ENCODE data around the gene LDLR.
"Not testable (repeated sequence)": the region's sequence is repeated elsewhere in the genome, so short reads cannot be mapped to it uniquely, and the experiment has no call there.

LDLR gene

DNA sequence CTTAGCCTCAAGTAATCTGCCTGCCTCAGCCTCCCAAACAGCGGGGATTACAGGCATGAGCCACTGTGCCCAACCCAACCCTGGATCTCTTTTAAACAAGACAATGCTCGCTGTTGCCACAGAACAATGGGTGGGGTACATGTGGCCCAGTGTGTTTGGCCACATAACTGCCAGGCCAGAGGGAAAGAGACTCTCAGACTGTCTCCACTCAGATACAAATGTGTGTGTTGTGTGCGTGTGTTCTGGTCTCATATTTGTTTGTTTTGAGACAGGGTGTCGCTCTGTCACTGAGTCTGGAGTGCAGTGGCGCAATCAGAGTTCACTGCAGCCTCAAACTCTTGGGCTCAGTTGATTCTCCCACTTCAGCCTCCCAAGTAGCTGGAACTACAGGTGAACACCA is 25.8 kb downstream of the LDLR start:
- H3K27me3 ChIP-seq (ENCODE audit: insufficient read depth, low read length, poor library complexity, severe bottlenecking): no peaks in the 10 kb centered on the region
- no peaks in the 10 kb centered on the region for H3K79me2 ChIP-seq (ENCODE audit: insufficient read depth, low read length)
- peaks cover 94% of the 10 kb centered on the region for H3K36me3 ChIP-seq (ENCODE audit: insufficient read depth, low read length)
- no peak overlapping the region for H3K4me3 ChIP-seq (ENCODE audit: low read length, poor library complexity, severe bottlenecking)
- H3K4me2 ChIP-seq (ENCODE audit: low read depth, low read length, poor library complexity, severe bottlenecking): no peak overlapping the region
- no peak for TF ChIP-seq EZH2phosphoT487 (IDR thresholded peaks at IDR 0.05; ENCODE audit: borderline replicate concordance)
- TF ChIP-seq, protein P1, sequence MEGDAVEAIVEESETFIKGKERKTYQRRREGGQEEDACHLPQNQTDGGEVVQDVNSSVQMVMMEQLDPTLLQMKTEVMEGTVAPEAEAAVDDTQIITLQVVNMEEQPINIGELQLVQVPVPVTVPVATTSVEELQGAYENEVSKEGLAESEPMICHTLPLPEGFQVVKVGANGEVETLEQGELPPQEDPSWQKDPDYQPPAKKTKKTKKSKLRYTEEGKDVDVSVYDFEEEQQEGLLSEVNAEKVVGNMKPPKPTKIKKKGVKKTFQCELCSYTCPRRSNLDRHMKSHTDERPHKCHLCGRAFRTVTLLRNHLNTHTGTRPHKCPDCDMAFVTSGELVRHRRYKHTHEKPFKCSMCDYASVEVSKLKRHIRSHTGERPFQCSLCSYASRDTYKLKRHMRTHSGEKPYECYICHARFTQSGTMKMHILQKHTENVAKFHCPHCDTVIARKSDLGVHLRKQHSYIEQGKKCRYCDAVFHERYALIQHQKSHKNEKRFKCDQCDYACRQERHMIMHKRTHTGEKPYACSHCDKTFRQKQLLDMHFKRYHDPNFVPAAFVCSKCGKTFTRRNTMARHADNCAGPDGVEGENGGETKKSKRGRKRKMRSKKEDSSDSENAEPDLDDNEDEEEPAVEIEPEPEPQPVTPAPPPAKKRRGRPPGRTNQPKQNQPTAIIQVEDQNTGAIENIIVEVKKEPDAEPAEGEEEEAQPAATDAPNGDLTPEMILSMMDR (conservative IDR thresholded peaks at IDR 0.05; ENCODE audit: low read length): no peak
- no peak overlapping the region for H3K9ac ChIP-seq (ENCODE audit: low read depth, low read length, poor library complexity, severe bottlenecking)
- no peaks in the 10 kb centered on the region for H3K9me3 ChIP-seq (ENCODE audit: insufficient read depth, low read depth, low read length)
- no peak overlapping the region for H2AFZ ChIP-seq (ENCODE audit: low read length)
- H3K9me2 ChIP-seq (replicated peaks; ENCODE audit: low read depth, low read length): no peaks in the 10 kb centered on the region
- H3K4me1 ChIP-seq (ENCODE audit: insufficient read depth, low read length, poor library complexity, severe bottlenecking): no peaks in the 10 kb centered on the region
- no peaks in the 10 kb centered on the region for H3F3A ChIP-seq (ENCODE audit: low read depth)
- peaks cover 39% of the 10 kb centered on the region for H4K20me1 ChIP-seq (ENCODE audit: insufficient read depth, low read length, poor library complexity, severe bottlenecking)

DNA sequence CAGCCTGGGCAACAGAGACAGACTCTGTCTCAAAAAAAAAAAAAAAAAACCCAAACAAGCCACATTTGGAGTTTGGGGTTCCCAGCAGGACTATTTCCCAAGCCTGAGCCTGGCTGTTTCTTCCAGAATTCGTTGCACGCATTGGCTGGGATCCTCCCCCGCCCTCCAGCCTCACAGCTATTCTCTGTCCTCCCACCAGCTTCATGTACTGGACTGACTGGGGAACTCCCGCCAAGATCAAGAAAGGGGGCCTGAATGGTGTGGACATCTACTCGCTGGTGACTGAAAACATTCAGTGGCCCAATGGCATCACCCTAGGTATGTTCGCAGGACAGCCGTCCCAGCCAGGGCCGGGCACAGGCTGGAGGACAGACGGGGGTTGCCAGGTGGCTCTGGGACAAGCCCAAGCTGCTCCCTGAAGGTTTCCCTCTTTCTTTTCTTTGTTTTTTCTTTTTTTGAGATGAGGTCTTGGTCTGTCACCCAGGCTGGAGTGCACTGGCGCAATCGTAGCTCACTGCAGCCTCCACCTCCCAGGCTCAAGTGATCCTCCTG is 26.7 kb downstream of the LDLR start:
- H3K4me3 ChIP-seq (ENCODE audit: low read length, poor library complexity, severe bottlenecking): no peak overlapping the region
- H3K4me2 ChIP-seq (ENCODE audit: low read depth, low read length, poor library complexity, severe bottlenecking): no peak overlapping the region
- no peaks in the 10 kb centered on the region for H3K4me1 ChIP-seq (ENCODE audit: insufficient read depth, low read length, poor library complexity, severe bottlenecking)
- H3K27me3 ChIP-seq (ENCODE audit: insufficient read depth, low read length, poor library complexity, severe bottlenecking): no peaks in the 10 kb centered on the region
- H4K20me1 ChIP-seq (ENCODE audit: insufficient read depth, low read length, poor library complexity, severe bottlenecking): peaks cover 35% of the 10 kb centered on the region
- H3K9ac ChIP-seq (ENCODE audit: low read depth, low read length, poor library complexity, severe bottlenecking): no peak overlapping the region
- peaks cover 95% of the 10 kb centered on the region for H3K36me3 ChIP-seq (ENCODE audit: insufficient read depth, low read length)
- H2AFZ ChIP-seq (ENCODE audit: low read length): no peak overlapping the region
- H3K9me3 ChIP-seq (ENCODE audit: insufficient read depth, low read depth, low read length): no peaks in the 10 kb centered on the region
- TF ChIP-seq, protein P1 (conservative IDR thresholded peaks at IDR 0.05; ENCODE audit: low read length): no peak
- no peak for TF ChIP-seq EZH2phosphoT487 (IDR thresholded peaks at IDR 0.05; ENCODE audit: borderline replicate concordance)
- no peaks in the 10 kb centered on the region for H3K79me2 ChIP-seq (ENCODE audit: insufficient read depth, low read length)
- H3F3A ChIP-seq (ENCODE audit: low read depth): no peaks in the 10 kb centered on the region
- H3K9me2 ChIP-seq (replicated peaks; ENCODE audit: low read depth, low read length): no peaks in the 10 kb centered on the region

DNA sequence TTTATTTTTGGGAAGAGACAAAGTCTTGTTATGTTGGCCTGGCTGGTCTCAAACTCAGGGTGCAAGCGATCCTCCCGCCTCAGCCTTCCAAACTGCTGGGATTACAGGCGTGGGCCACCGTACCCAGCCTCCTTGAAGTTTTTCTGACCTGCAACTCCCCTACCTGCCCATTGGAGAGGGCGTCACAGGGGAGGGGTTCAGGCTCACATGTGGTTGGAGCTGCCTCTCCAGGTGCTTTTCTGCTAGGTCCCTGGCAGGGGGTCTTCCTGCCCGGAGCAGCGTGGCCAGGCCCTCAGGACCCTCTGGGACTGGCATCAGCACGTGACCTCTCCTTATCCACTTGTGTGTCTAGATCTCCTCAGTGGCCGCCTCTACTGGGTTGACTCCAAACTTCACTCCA is 27.2 kb downstream of the LDLR start:
- Histone ChIP-seq H3K27me3 (ENCODE audit: insufficient read depth, low read length, poor library complexity, severe bottlenecking) (no peaks in the 10 kb centered on the region), H3K9me2 (replicated peaks; ENCODE audit: low read depth, low read length) (no peaks in the 10 kb centered on the region), H3F3A (ENCODE audit: low read depth) (no peaks in the 10 kb centered on the region), H3K36me3 (ENCODE audit: insufficient read depth, low read length) (peaks cover 95% of the 10 kb centered on the region), H3K9me3 (ENCODE audit: insufficient read depth, low read depth, low read length) (no peaks in the 10 kb centered on the region), H3K9ac (ENCODE audit: low read depth, low read length, poor library complexity, severe bottlenecking) (no peak overlapping the region), H2AFZ (ENCODE audit: low read length) (no peak overlapping the region), H3K4me1 (ENCODE audit: insufficient read depth, low read length, poor library complexity, severe bottlenecking) (no peaks in the 10 kb centered on the region), H3K79me2 (ENCODE audit: insufficient read depth, low read length) (no peaks in the 10 kb centered on the region), H3K4me2 (ENCODE audit: low read depth, low read length, poor library complexity, severe bottlenecking) (no peak overlapping the region), H3K4me3 (ENCODE audit: low read length, poor library complexity, severe bottlenecking) (no peak overlapping the region), H4K20me1 (ENCODE audit: insufficient read depth, low read length, poor library complexity, severe bottlenecking) (peaks cover 32% of the 10 kb centered on the region)
- no peak for TF ChIP-seq EZH2phosphoT487 (IDR thresholded peaks at IDR 0.05; ENCODE audit: borderline replicate concordance)
- TF ChIP-seq, protein P1 (conservative IDR thresholded peaks at IDR 0.05; ENCODE audit: low read length): no peak

DNA sequence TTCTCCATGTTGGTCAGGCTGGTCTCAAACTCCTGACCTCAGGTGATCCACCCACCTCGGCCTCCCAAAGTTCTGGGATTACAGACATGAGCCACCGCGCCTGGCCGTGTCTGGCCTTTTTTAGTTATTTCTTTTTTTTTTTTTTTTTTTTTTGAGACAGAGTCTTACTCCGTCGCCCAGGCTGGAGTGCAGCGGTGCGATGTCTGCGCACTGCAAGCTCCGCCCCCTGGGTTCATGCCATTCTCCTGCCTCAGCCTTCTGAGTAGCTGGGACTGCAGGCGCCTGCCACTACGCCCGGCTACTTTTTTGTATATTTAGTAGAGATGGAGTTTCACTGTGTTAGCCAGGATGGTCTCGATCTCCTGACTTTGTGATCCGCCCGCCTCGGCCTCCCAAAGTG is 32.7 kb downstream of the LDLR start:
- H3K9me2 ChIP-seq (replicated peaks; ENCODE audit: low read depth, low read length); H3K4me3 ChIP-seq (ENCODE audit: low read length, poor library complexity, severe bottlenecking); H3F3A ChIP-seq (ENCODE audit: low read depth); H3K27me3 ChIP-seq (ENCODE audit: insufficient read depth, low read length, poor library complexity, severe bottlenecking); H3K79me2 ChIP-seq (ENCODE audit: insufficient read depth, low read length); H3K4me1 ChIP-seq (ENCODE audit: insufficient read depth, low read length, poor library complexity, severe bottlenecking); H3K4me2 ChIP-seq (ENCODE audit: low read depth, low read length, poor library complexity, severe bottlenecking); H3K9ac ChIP-seq (ENCODE audit: low read depth, low read length, poor library complexity, severe bottlenecking); H2AFZ ChIP-seq (ENCODE audit: low read length); H3K9me3 ChIP-seq (ENCODE audit: insufficient read depth, low read depth, low read length): not testable (repeated sequence)
- Histone ChIP-seq H3K36me3 (ENCODE audit: insufficient read depth, low read length) (peaks cover 83% of the 10 kb centered on the region), H4K20me1 (ENCODE audit: insufficient read depth, low read length, poor library complexity, severe bottlenecking) (peaks cover 15% of the 10 kb centered on the region)
